HL-60 (cell line): ENCODE measurements around the gene ADAR.

Source experiments
- DNase-seq, 2 experiments: peaks; one replicate each; pipeline ENCODE4 v3.0.0-alpha.2; 2010 to 2020; ENCODE audit warnings: low read depth in 1 of 2, low spot score in 1 of 2
- H3K27ac ChIP-seq: fragments of 250-450 bp; sonication (Bioruptor Pico); replicated peaks from 2 replicates; pipeline ENCODE4 v1.5.1; 2020; ENCODE audit warnings: mild to moderate bottlenecking, moderate library complexity
- H3K27me3 ChIP-seq: fragments of 250-450 bp; sonication (Bioruptor Pico); 2 replicates; pipeline ENCODE4 v1.5.1; 2021; ENCODE audit warnings: mild to moderate bottlenecking, moderate library complexity; ENCODE audit not compliant: insufficient read depth, poor library complexity, severe bottlenecking
- H3K4me3 ChIP-seq: replicated peaks from 2 replicates; pipeline ENCODE4 v1.5.1; 2011; ENCODE audit warnings: mild to moderate bottlenecking, control low read depth, low read length; ENCODE audit not compliant: insufficient read depth
- GABPA ChIP-seq: IDR thresholded peaks from 2 replicates; pipeline ENCODE4 v1.6.1; 2012; ENCODE audit warnings: low read depth
- POLR2AphosphoS5 ChIP-seq: IDR thresholded peaks from 2 replicates; pipeline ENCODE4 v1.6.1; 2012; ENCODE audit warnings: low read depth
- SPI1 ChIP-seq: IDR thresholded peaks from 2 replicates; pipeline ENCODE4 v1.6.1; 2012; ENCODE audit warnings: low read depth, mild to moderate bottlenecking, borderline replicate concordance
- TF ChIP-seq, protein P1 (sequence below): IDR thresholded peaks from 2 replicates; pipeline ENCODE4 v1.6.1; 2012; ENCODE audit warnings: low read depth; ENCODE audit not compliant: insufficient replicate concordance
- TF ChIP-seq, protein P2 (sequence below): IDR thresholded peaks from one replicate; pipeline ENCODE4 v1.5.1; 2011; ENCODE audit warnings: low read length, control low read depth, inconsistent platforms; ENCODE audit not compliant: insufficient read depth

The ADAR gene

DNA sequence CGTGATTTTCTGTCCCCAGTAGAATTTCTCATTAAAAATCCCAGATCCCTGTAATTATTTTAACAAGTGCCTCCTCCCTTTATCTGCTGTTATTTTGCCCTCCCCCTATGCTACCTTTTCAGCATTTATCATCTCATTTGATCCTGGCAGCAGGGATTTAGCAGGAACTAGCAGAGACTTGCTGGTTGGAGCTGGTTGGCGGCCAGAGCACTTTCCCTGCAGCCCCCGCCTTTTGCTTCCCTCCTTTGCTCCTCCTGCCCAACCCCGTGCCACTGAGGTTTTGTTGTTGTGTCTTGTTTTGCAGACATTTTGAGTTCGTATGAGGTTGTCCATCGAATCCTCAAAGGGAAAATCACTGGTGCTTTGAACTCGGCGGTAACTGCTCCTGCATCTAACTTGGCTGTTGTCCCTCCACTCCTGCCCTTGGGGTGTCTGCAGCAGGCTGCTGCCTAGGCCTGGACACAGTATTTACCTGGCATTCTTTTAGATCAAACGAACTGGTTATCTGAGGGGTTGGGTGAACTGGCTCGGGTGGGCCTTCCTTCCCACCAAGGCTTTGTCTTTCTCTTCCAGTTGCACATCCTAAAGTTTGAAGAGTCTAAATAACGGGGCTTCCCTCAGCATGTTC, 60.8 kb downstream of the ADAR start:
- H3K4me3 ChIP-seq, result no peak overlapping the region
- H3K27ac ChIP-seq, result no peak overlapping the region
- peaks cover 2% of the 10 kb centered on the region for H3K27me3 ChIP-seq
- DNase-seq, result no peak
- TF ChIP-seq, protein P1, sequence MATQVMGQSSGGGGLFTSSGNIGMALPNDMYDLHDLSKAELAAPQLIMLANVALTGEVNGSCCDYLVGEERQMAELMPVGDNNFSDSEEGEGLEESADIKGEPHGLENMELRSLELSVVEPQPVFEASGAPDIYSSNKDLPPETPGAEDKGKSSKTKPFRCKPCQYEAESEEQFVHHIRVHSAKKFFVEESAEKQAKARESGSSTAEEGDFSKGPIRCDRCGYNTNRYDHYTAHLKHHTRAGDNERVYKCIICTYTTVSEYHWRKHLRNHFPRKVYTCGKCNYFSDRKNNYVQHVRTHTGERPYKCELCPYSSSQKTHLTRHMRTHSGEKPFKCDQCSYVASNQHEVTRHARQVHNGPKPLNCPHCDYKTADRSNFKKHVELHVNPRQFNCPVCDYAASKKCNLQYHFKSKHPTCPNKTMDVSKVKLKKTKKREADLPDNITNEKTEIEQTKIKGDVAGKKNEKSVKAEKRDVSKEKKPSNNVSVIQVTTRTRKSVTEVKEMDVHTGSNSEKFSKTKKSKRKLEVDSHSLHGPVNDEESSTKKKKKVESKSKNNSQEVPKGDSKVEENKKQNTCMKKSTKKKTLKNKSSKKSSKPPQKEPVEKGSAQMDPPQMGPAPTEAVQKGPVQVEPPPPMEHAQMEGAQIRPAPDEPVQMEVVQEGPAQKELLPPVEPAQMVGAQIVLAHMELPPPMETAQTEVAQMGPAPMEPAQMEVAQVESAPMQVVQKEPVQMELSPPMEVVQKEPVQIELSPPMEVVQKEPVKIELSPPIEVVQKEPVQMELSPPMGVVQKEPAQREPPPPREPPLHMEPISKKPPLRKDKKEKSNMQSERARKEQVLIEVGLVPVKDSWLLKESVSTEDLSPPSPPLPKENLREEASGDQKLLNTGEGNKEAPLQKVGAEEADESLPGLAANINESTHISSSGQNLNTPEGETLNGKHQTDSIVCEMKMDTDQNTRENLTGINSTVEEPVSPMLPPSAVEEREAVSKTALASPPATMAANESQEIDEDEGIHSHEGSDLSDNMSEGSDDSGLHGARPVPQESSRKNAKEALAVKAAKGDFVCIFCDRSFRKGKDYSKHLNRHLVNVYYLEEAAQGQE, result no peak
- TF ChIP-seq, protein P2, sequence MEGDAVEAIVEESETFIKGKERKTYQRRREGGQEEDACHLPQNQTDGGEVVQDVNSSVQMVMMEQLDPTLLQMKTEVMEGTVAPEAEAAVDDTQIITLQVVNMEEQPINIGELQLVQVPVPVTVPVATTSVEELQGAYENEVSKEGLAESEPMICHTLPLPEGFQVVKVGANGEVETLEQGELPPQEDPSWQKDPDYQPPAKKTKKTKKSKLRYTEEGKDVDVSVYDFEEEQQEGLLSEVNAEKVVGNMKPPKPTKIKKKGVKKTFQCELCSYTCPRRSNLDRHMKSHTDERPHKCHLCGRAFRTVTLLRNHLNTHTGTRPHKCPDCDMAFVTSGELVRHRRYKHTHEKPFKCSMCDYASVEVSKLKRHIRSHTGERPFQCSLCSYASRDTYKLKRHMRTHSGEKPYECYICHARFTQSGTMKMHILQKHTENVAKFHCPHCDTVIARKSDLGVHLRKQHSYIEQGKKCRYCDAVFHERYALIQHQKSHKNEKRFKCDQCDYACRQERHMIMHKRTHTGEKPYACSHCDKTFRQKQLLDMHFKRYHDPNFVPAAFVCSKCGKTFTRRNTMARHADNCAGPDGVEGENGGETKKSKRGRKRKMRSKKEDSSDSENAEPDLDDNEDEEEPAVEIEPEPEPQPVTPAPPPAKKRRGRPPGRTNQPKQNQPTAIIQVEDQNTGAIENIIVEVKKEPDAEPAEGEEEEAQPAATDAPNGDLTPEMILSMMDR, result no peak
- TF ChIP-seq GABPA, result no peak
- no peak for TF ChIP-seq POLR2AphosphoS5
- TF ChIP-seq SPI1, result no peak

DNA sequence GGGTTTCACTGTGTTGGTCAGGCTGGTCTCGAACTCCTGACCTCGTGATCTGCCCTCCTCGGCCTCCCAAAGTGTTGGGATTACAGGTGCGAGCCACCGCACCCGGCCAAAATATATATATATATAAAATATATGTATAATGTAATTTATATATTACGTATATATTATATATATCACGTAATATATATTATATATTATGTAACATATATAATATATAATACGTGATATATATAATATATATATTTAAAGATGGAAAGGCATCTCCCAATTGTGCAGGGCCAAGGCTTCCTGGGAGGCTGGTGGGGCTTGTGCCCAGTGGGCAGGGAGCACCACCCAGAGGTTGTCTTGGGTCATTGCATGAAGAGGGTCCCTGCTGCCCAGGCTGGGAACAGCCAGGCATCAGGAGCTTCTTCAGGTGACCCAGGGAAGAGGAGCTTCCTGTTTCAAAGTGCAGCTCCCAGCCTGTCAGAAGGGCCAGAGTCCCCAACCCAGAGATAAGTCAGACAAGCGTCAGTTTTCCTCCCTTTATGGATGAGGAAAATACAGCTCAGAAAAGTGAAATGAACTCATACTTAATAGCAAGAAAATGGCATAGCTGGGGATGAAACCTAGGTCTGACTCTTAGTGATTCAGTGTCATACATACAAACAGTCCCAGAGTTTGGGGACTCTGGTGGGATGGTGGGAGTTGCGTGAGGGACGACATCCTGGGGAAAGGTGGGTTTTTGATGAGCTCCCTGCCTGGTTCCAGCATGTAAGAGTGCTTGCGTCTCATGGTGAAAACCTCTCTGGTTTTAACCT, 61.5 kb downstream of the ADAR start:
- Histone ChIP-seq H3K27me3 (peaks cover 2% of the 10 kb centered on the region), H3K27ac (no peak overlapping the region), H3K4me3 (no peak overlapping the region)
- TF ChIP-seq SPI1 (no peak), POLR2AphosphoS5 (no peak), GABPA (no peak)
- TF ChIP-seq, protein P1, result no peak
- TF ChIP-seq, protein P2, result peak; percentile 61
- peak; percentile 48 to 66 for DNase-seq

DNA sequence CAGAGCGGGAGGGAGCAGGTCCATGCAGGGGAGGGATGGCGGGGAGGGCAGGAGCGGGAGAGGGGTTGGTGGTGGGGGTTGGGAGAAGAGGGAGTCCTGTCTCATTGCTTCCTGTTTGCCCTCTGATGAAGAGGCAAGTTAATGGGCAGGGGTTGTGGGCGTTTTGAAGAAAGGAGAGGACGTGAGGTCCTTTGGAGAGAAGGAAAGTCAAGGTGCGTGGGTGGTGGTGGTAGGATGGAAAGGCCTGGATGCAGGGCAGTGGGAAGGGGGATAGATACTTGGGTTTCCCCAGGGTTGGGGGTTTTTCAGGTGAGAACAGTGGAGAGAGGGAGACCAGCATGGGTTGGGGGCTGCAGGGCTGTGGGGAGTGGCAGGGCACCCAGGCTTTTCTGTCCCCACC, 66.8 kb downstream of the ADAR start:
- H3K4me3 ChIP-seq, result no peak overlapping the region
- H3K27ac ChIP-seq, result no peak overlapping the region
- TF ChIP-seq, protein P2, result no peak
- TF ChIP-seq SPI1 (no peak), POLR2AphosphoS5 (no peak), GABPA (no peak)
- TF ChIP-seq, protein P1, result no peak
- DNase-seq, result no peak
- peaks cover 4% of the 10 kb centered on the region for H3K27me3 ChIP-seq
